NCI-H345 treated with DMSO at 0.1 percent for 48 hours (cell line): ENCODE data around the gene AGRP.
"Not testable (repeated sequence)": the region's sequence is repeated elsewhere in the genome, so short reads cannot be mapped to it uniquely, and the experiment has no call there.

Experiments used
- DNase-seq: peaks from one replicate; lab custom pipeline; 2025; ENCODE audit not compliant: unreplicated experiment; lab: John Stamatoyannopoulos, UW

Gene AGRP

GRCh38 chr16:67483150-67483549 lies at the start of gene AGRP:
Gene AGRP, minus strand, starts transcription at chr16:67483547. Its CDS starts 149 bp downstream, at chr16:67483398.
- no peak for DNase-seq

DNA sequence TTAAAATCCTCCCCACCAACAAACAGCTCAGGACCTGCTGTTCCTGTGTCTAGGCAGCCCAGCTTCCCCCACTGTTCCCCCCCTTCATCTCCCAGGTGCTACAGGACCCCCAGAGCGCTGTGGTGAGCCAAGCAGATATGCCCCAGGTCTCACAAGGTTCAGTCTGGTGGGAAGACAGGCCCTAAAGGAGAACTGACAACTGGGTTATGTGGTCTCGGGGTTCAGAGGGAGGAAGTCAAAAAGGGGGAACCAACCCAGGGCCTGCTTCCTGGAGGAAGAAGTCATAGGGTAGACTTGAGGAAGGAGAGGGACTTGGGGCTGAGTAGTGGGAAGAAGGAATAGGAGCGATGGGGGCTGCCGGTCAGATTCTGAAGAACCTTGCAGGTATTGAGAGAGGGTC lies 47.9 kb upstream of the AGRP start:
- no peak for DNase-seq

- DNase-seq: no peak
These were observed 46.9 kb upstream of the AGRP start for GRCh38 chr16:67530013-67530939.

- DNase-seq: no peak
These were observed 46.2 kb upstream of the AGRP start for GRCh38 chr16:67529582-67530012.

- DNase-seq: no peak
These were observed 45.7 kb upstream of the AGRP start for GRCh38 chr16:67528870-67529581.

- no peak for DNase-seq
These were observed 45.0 kb upstream of the AGRP start, which contains the start of gene RIPOR1 for GRCh38 chr16:67528222-67528869. Gene RIPOR1, plus strand, starts transcription at chr16:67528829. Its CDS starts 9,618 bp downstream, at chr16:67538447.

GRCh38 chr16:67526149-67526791 lies 42.9 kb upstream of the AGRP start:
- no peak for DNase-seq

DNA sequence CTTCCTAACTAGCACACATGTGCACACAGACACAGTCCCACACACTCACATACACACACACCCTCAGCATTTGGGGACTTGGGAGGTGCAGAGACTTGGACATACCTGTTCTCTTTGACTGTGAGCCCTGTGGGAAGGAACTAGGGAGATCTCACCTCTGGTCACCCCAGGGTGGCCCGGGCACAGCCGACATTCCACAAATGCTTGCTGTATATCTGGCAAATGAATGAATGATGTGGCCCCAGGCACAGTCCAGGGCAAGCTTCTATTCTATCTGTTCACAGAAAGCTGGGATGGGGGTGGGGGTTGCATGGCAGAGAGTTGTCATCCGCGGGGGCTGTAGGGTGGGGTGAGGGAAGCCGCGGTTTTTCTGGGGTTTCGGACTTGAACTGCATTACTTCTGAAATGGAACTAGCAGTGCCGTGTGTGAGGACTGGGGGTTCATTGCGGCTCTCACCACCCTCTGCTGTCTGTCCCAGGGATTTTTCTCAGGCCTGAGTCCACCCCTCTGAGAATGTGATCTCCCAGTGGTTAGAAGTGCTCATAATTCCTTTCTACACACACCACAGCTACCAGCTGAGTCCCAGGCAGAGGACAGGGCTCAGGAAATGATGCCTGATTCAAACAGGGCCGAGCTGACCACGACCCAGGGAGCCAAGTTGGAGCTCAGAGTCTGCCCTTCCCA lies 42.0 kb upstream of the AGRP start:
- no peak for DNase-seq

DNA sequence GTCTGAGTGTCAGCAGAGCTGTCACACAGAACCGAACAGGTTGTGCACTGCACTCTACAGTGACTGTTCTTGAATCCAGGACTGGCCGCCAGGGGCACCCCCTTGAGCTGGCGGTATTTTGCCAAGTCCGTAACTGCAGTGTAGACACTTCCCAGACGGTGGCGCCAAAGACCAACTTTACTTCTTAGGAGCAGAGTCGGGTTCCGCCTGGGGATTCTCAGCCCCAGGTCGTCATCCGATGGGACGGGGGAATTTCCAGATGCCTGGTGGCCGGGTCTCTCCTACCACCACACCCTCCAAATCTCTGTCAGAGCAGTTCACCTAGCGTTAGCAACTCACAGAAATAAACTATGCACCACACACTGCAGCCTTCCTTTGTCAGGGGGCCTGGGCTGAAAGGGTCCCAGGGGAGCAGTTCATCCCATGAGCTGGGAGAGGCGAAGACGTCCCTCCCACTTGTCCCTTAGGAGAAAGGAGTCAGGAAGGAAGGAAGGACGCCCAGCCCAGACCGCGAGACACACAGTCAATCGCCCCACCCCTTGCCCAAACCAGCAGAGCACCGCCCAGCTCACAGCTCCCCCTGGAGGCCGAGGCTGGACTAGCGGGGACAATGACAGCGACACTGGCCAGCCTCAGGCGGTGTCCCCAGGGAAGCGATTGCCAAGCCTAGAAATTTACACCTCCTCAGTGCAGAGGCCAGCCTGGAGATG lies 37.9 kb upstream of the AGRP start:
- peak; percentile 70 for DNase-seq

- no peak for DNase-seq
These were observed 35.9 kb upstream of the AGRP start for GRCh38 chr16:67519242-67519641.

DNA sequence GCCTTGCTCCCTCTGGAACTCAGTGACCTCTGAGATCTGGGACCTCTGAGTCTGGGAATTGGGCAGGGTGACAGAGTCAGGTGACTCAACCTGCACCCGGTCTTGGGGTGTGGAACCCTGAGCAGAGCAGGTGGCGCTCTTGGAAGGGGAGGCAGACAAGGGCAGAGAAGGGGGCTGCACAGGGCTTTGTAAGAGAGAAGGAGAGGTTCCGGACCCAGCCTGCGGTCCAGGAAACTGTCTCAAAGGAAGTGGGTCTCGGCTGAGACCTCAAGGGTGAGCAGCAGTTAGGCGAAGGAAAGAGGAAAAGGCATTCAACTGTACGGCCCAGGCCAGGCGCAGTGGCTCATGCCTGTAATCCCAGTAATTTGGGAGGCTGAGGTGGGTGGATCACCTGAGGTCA lies 35.3 kb upstream of the AGRP start:
- no peak for DNase-seq

DNA sequence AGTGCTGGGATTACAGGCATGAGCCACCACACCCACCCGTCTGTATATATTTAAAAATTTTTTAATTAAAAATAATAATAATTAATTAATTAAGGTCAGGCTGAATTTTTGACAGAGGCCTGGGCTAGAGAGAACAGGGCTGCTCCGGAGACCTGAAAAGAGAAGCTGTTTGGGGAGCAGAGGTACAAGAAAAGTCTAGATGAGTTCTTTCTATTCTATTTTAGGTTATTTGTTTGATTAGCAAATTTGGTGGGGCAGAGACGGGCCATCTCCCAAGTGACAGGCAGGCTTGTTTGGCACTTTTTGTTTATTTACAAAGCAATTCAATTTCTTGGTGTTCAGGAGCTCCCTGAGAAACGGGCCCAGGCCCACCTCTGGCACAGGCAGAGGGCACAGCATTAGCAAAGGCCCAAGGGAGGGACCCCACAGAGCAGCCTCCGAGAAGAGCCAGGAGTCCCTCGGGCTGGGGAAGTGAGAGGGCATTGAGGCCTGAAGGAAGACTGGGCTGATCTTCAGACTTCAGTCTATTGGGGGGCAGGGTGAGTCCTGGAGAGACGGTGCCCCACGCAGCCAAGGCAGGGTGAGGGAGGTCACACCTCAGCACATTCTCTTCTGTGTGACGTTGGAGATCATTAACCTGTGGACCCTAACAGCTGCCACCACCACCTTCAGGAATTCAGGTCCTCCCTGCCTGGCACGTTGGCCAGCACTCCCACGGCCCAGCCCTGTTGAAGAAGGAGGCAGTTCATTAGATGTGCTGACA lies 34.5 kb upstream of the AGRP start:
- no peak for DNase-seq

- no peak for DNase-seq
These were observed 33.8 kb upstream of the AGRP start for GRCh38 chr16:67517155-67517445.

- DNase-seq: no peak
These were observed 33.2 kb upstream of the AGRP start for GRCh38 chr16:67516296-67517154.

DNA sequence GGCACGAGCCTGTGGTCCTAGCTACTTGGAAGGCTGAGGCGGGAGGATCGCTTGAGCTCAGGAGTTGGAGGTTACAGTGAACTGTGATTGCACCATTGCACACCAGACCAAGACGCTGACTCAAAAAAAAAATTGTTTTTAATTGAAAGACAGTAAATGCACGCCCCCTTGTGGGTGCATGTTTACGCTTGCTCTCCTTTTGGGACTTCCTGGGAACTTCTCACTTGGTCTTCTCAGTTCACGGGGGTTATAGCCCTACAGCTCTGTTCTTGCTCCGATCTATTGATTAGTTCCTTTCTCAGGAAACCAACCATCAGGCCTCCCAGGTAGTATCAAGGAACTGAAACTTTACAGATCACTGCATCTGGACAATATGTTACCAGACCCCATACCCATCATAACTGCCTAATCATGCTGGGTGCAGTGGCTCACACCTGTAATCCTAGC lies 31.1 kb upstream of the AGRP start:
- peak; percentile 77 for DNase-seq

DNA sequence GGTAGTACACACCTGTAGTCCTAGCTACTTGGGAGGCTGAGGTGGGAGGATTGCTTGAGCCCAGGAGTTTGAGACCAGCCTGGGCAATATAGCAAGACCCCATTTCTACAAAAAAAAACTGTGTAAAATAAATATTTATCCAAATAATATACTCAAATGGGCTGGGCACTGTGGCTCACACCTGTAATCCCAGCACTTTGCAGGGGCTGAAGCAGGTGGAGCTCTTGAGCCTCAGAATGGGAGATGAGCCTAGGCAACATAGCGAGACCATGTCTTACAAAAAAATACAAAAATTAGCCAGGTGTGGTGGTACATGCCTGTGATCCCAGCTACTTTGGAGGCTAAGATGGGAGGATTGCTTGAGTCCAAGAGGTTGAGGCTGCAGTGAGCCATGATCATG lies 30.5 kb upstream of the AGRP start:
- DNase-seq: not testable (repeated sequence)

GRCh38 chr16:67509016-67509415 lies 25.7 kb upstream of the AGRP start:
- no peak for DNase-seq

GRCh38 chr16:67506468-67506867 lies 23.1 kb upstream of the AGRP start:
- DNase-seq: no peak
